Right lobe of liver (tissue), 4 donors: ENCODE measurements around the gene TUT4.

Source experiments
- POLR2A ChIP-seq: fragments of 450-650 bp; IDR thresholded peaks from one replicate; pipeline ENCODE4 v1.6.1; 2017; ENCODE audit warnings: antibody characterized with exemption, mild to moderate bottlenecking
- TF ChIP-seq, protein P1 (sequence below), 4 donors: fragments of 200-600 bp in 3 of 4; fragments of 450-650 bp in 1 of 4; IDR thresholded peaks; one replicate each; pipeline versions ENCODE4 v1.5.1 to v1.8.0; 2016 to 2022; ENCODE audit warnings: antibody characterized with exemption in 4 of 4, mild to moderate bottlenecking in 2 of 4
- donor health status: DM: no; HTN: no; CAD: no.
- donor health status: DM: no; HTN: no; CAD: no.
- donor health status: DM: no; HTN: yes; CAD: no.

DNA sequence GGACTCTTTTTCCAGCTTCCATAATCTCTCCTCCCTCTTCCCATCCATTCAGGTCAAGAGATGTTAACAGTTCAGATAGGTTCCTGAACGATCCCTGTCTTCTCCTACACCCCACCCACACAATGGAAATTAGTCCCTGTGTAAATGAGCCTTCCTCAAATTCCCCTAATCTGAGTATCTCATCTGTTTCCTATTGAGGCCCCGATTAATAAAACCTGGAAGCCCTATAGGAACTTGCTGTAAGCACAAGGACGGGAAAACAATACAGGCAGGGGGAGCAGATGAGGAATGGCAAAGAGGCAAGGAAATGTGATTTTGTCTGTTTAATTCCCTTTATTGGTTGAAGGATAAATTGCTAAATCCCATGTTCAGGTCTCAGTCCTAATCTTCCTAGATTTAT lies 42.2 kb upstream of the TUT4 start:
- TF ChIP-seq, protein P1, sequence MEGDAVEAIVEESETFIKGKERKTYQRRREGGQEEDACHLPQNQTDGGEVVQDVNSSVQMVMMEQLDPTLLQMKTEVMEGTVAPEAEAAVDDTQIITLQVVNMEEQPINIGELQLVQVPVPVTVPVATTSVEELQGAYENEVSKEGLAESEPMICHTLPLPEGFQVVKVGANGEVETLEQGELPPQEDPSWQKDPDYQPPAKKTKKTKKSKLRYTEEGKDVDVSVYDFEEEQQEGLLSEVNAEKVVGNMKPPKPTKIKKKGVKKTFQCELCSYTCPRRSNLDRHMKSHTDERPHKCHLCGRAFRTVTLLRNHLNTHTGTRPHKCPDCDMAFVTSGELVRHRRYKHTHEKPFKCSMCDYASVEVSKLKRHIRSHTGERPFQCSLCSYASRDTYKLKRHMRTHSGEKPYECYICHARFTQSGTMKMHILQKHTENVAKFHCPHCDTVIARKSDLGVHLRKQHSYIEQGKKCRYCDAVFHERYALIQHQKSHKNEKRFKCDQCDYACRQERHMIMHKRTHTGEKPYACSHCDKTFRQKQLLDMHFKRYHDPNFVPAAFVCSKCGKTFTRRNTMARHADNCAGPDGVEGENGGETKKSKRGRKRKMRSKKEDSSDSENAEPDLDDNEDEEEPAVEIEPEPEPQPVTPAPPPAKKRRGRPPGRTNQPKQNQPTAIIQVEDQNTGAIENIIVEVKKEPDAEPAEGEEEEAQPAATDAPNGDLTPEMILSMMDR (IDR thresholded peaks at IDR 0.05): no peak
- TF ChIP-seq POLR2A: no peak
